GM20431 (cell line): Measurements from ENCODE around the gene EPO.
"Not testable (repeated sequence)": the region's sequence is repeated elsewhere in the genome, so short reads cannot be mapped to it uniquely, and the experiment has no call there.

Source experiments
- in situ Hi-C: fragments of 300-500 bp; cut with MseI, MboI; formaldehyde crosslinking; loops from one replicate; pipeline ENCODE4 v1.15.0; 2020; ENCODE audit warnings: low sequenced_read_pairs; ENCODE audit not compliant: unreplicated experiment

The EPO gene

DNA sequence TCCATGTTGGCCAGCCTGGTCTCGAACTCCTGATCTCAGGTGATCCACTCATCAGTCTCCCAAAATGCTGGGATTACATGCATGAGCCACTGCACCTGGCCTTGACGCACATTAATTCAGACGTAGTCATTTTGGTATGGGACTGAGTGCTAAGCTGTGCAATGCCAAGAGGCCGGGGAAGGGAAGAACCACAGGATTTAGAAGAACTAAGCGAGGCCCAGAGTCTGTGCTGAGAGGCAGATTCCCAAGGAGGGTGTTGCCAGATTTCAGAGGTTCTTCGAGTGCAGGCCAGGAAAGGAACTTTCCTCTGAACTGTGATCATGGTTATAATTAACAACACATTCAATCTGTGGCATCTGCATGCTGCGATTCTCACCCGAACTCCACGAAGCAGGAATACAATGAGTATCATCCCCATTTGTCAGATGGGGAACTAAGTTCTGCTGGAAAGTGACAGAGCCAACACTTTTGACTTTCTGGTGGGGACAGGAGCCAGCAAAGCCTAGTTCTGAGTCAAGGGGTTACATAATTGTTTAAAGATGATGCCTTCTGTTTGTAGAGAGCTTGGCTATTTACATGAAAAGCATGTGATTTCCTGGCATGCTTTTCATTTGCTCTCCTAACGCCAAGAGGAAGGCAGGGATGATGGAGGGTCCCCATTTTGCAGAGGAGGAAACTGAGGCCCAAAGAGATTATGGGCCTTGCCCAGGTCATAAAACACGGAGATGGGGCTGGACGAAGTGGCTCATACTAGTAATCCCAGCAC is 6.9 kb downstream of the EPO start:
- in situ Hi-C loops = no loop called here

GRCh38 chr7:100728196-100728595 is 7.9 kb downstream of the EPO start:
- in situ Hi-C loops = no loop called here

DNA sequence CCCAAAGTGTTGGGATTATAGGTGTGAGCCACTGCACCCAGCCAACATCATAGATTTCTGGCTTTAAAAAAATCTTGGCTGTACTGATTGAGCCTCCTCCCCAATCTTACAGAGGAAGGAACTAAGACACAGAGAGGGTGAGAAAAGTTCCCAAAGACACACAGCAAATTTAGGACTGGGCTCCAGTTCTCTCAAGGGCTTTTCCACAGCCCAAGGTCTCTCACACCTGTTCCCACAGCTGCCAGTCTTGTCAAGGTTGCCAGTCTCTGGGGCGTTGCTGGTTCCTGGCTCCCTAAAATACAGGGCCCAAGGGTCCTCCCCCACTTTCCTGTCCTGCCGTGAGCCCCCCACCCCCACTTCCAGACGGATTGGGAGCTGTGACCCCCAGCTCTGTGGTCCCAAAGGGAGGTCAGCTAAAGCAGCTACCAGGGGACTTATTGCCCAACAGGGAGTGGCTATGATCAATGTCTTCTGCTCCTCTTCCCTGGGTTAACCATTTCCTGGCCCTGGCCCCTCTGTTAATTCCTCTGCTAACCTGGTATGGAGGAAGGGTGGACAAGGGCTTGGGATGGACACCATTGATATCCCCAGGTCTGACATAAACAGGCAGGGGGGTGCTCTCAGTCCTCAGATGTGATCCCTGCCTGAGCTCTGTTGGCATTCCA is 10.0 kb downstream of the EPO start:
- in situ Hi-C loops = no loop called here

- in situ Hi-C loops = no loop called here
Measured at GRCh38 chr7:100731937-100732636, 11.8 kb downstream of the EPO start.

DNA sequence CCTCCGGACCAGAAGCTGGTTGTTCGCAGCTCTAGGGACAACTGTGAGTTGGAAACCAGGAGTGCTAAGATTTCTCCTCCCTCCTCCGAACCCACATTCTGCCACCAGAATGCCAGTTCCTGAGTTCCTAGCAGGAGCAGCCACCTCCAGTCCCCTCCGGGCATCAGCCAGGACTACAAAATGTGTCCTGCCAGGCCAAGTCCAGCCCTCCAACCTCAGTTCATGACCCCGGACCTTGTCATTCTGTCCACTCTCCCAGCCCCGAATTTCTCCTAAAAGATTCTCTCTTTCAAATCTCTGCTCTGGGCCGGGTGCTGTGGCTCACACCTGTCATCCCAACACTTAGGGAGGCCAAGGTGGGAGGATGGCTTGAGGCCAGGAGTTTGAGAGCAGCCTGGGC is 15.5 kb downstream of the EPO start:
- in situ Hi-C loops = no loop called here

GRCh38 chr7:100736671-100737070 is 16.4 kb downstream of the EPO start:
- in situ Hi-C loops = no loop called here

- in situ Hi-C loops = no loop called here
Measured at GRCh38 chr7:100739934-100740333, 19.7 kb downstream of the EPO start.

- in situ Hi-C loops = no loop called here
Measured at GRCh38 chr7:100744605-100745004, 24.3 kb downstream of the EPO start.

- in situ Hi-C loops = no loop called here
Measured at GRCh38 chr7:100745184-100745583, 24.9 kb downstream of the EPO start.

DNA sequence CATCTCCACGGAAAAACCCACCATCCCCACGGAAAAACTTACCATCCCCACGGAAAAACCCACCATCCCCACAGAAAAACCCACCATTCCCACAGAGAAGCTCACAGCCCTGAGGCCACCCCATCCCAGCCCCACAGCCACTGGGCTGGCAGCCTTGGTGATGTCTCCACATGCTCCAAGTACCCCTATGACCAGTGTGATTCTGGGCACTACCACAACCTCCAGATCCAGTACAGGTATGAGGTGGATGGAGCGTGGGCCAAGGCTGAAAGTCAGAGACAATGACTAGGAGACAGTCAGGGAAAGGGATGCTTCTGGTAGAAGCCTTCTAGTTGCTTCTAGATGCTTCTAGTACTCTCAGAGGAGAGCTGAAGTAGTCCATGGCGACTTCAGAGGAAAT is 32.7 kb downstream of the EPO start:
- in situ Hi-C loops = no loop called here

- in situ Hi-C loops = no loop called here
Measured at GRCh38 chr7:100753750-100754149, 33.5 kb downstream of the EPO start.

- in situ Hi-C loops = no loop called here
Measured at GRCh38 chr7:100759357-100760171, 39.3 kb downstream of the EPO start.

GRCh38 chr7:100762841-100763240 is 42.6 kb downstream of the EPO start:
- in situ Hi-C loops = not testable (repeated sequence)

DNA sequence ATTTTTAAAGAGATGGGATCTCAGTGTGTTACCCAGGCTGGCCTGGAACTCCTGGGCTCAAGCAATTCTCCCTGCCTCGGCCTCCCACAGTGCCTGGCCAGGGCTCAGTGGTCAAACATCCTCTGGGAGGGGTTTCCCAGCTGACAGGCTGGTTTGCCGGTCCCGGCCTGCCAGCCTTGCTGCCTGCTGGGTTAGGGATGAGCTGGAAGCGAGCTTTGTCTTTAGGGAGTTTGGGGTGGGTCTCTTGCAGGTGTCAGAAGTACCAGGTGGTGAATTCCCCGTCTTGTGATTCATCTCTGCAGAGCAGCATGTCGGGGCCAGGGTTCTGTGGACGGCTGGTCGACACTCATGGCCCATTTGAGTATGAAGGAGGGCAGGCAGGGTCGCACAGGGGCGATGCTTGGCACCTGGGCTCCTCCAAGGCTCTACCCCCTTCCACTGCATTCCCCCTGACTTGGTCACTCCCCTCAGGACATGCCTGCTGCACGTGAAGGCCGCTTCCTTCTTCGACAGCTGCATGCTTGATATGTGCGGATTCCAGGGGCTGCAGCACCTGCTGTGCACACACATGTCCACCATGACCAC is 43.4 kb downstream of the EPO start:
- in situ Hi-C loops = no loop called here

- in situ Hi-C loops = no loop called here
Measured at GRCh38 chr7:100764841-100765240, 44.6 kb downstream of the EPO start.

GRCh38 chr7:100765250-100765649 is 45.0 kb downstream of the EPO start:
- in situ Hi-C loops = no loop called here

DNA sequence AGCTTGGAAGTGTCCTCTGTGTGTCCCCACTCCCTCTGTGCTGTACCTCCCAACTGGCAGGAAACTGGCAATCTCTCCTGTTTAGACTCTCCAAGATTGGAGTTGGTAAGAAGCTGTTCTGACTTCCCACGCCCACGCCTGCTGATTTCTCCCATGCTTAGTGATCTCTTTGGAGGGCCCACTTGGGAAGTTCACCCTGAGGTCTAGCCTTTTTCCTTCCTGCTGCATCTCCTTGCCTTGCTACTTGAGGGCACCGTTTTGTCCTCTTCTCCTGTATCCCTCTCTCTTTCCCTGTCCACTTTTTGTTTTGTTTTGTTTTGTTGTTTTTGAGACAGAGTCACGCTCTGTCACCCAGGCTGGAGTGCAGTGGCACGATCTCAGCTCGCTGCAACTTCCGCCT is 48.5 kb downstream of the EPO start:
- in situ Hi-C loops = no loop called here
